Measurements from ENCODE around the gene KCNJ5. TPM values are rescaled to one million over a fixed set of nuclear protein-coding genes. Genes with fewer than 3 reads are reported as not detected.
A peak's percentile ranks its signal among the peaks of the same experiment; 100 is the strongest.

KCNJ5 gene
- total RNA-seq, 4 donors from 2014 or later = 0.15 to 1.0 (median 0.59) TPM; not detected in 1

DNA sequence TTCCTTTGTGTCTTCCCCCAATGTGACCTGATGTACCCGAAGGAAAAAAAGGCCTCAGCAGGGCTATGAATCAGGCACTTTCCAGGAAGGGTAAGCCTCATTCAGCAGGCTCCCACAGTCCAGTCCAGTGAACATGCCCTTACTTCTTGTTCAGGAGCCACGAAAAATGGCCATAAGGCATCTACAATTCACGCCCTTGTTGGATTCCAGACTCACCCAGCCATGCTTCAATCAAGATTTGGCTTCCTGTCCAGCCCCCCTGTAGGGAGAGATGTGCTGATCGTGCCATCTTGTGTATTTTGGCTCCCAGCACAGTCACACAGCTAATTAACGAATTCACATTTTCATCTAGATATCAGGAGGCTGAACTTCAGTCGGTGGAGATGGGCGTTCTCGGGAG, 9.9 kb upstream of the KCNJ5 start:
- intact Hi-C loops (cut with DNase I; ENCODE audit: low total_unique reads) = loop anchor here (5.0 kb wide), 1 partner anchor 76 kb away; no protein-coding TSS in a partner anchor
- WGBS, 2 donors = 80 to 84% methylated on average over 8 of the region's 8 CpGs
- DNase-seq (ENCODE audit: low spot score in 2 of 2) = no peak
- no peak overlapping the region for H3K4me3 ChIP-seq (ENCODE audit: low read depth, poor library complexity, severe bottlenecking)
- no peak for TF ChIP-seq POLR2A (IDR thresholded peaks at IDR 0.05)
- TF ChIP-seq, protein P1, sequence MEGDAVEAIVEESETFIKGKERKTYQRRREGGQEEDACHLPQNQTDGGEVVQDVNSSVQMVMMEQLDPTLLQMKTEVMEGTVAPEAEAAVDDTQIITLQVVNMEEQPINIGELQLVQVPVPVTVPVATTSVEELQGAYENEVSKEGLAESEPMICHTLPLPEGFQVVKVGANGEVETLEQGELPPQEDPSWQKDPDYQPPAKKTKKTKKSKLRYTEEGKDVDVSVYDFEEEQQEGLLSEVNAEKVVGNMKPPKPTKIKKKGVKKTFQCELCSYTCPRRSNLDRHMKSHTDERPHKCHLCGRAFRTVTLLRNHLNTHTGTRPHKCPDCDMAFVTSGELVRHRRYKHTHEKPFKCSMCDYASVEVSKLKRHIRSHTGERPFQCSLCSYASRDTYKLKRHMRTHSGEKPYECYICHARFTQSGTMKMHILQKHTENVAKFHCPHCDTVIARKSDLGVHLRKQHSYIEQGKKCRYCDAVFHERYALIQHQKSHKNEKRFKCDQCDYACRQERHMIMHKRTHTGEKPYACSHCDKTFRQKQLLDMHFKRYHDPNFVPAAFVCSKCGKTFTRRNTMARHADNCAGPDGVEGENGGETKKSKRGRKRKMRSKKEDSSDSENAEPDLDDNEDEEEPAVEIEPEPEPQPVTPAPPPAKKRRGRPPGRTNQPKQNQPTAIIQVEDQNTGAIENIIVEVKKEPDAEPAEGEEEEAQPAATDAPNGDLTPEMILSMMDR (IDR thresholded peaks at IDR 0.05) = no peak

DNA sequence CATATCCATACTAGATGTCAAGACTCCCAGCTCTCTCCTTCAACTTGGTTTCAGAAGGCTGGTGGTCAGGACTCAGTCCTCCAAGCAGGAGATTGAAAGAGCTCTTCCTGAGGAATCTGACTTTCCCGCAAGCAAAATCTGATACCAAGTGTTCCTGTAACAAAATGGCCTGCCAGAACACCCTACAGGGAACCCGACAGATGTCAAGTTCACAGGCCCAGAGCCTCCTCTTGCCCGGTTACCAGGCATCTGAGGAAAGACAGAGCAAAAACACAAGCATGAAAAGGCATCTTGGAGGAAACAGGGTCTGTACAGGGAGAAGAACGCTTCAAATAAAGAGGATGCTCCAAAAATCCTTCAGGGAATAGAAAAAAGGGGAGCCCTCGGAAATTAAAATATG, 8.7 kb upstream of the KCNJ5 start:
- no peak for TF ChIP-seq POLR2A (IDR thresholded peaks at IDR 0.05)
- TF ChIP-seq, protein P1 (IDR thresholded peaks at IDR 0.05) = no peak
- no peak for DNase-seq (ENCODE audit: low spot score in 2 of 2)
- intact Hi-C loops (cut with DNase I; ENCODE audit: low total_unique reads) = loop anchor here (5.0 kb wide), 1 partner anchor 75 kb away; no protein-coding TSS in a partner anchor
- 79 to 84% methylated on average over 5 of the region's 5 CpGs for WGBS, 2 donors
- no peak overlapping the region for H3K4me3 ChIP-seq (ENCODE audit: low read depth, poor library complexity, severe bottlenecking)

DNA sequence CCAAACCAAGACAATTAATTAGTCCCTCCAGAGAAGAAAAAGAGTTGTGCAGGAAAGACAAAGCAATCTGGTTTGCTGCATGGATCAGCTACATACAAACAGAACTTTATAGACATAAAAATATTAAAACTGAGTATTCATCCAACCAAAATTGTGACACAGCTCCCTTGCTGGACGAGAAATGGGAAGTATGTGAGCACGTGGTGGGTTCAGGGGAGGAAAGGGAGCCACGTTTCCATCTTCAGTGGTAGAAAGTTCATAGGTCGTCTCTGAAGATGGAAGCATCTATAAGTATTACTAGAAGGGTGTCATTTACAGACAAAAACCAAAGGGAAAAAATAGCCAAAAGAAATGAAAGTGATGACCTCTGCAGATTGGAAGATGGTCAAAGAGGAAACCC, 7.1 kb upstream of the KCNJ5 start:
- intact Hi-C loops (cut with DNase I; ENCODE audit: low total_unique reads) = loop anchor here (5.0 kb wide), 1 partner anchor 73 kb away; no protein-coding TSS in a partner anchor
- WGBS, 2 donors = 56 to 59% methylated on average over 4 of the region's 4 CpGs
- DNase-seq (ENCODE audit: low spot score in 2 of 2) = no peak
- no peak for TF ChIP-seq POLR2A (IDR thresholded peaks at IDR 0.05)
- TF ChIP-seq, protein P1 (IDR thresholded peaks at IDR 0.05) = no peak
- H3K4me3 ChIP-seq (ENCODE audit: low read depth, poor library complexity, severe bottlenecking) = no peak overlapping the region

GRCh38 chr11:128884703-128885338, 6.3 kb upstream of the KCNJ5 start:
- no peak overlapping the region for H3K4me3 ChIP-seq (ENCODE audit: low read depth, poor library complexity, severe bottlenecking)
- intact Hi-C loops (cut with DNase I; ENCODE audit: low total_unique reads) = loop anchor here (5.0 kb wide), 1 partner anchor 72 kb away; no protein-coding TSS in a partner anchor
- no peak for TF ChIP-seq POLR2A (IDR thresholded peaks at IDR 0.05)
- TF ChIP-seq, protein P1 (IDR thresholded peaks at IDR 0.05) = peak in 1 of 3 donors; percentile 36
- peak in 1 of 2 donors; percentile 59 for DNase-seq (ENCODE audit: low spot score in 2 of 2)
- WGBS, 2 donors = 26 to 28% methylated on average over 12 of the region's 12 CpGs

DNA sequence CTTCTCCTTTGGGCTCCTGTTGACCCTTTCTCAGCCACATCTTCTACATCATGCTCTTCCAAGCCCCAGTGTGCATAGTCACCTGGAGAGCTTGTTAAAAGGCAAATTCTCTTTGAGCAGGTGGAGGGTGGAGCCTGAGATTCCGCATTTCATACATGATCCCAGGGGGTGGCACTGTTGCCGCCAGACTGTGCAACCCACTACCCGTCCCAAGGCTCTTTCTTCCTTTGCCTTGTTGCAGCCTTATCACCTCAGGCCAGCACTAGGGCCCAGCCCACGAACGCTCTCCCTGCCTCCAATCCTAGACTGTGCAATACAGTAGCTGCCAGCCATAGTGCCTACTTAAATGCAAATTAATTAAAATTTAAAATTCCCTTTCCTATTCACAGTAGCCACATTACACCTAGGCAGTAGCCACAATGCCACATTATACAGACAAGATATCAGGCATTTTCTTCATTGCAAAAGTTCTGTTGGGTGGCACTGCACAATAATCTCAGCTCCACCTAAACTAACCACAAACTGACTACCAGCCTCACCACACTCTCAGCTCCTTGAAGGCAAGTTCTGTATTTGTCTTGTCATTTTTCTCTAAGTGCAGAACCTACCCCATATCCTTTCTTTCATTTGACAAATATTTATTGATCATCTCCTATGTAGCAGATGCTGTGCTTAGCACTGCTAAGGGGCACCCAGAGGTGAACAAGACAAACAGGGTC, 4.6 kb upstream of the KCNJ5 start:
- WGBS, 2 donors = 21 to 45% methylated on average over 5 of the region's 5 CpGs
- TF ChIP-seq, protein P1 (IDR thresholded peaks at IDR 0.05) = no peak
- TF ChIP-seq POLR2A (IDR thresholded peaks at IDR 0.05) = no peak
- intact Hi-C loops (cut with DNase I; ENCODE audit: low total_unique reads) = no loop called here
- no peak for DNase-seq (ENCODE audit: low spot score in 2 of 2)
- no peak overlapping the region for H3K4me3 ChIP-seq (ENCODE audit: low read depth, poor library complexity, severe bottlenecking)
